Liver (tissue), 9 donors: ENCODE data around the gene CDK9. TPM values are rescaled to one million over a fixed set of nuclear protein-coding genes. Genes with fewer than 3 reads are reported as not detected.

ENCODE experiments used
- DNase-seq: peaks from one replicate; pipeline ENCODE4 v3.0.0-alpha.2; 2017; ENCODE audit warnings: low spot score
- H3K27ac ChIP-seq, 2 donors: one replicate each; pipeline ENCODE4 v1.7.0; 2013; ENCODE audit warnings: inconsistent platforms in 2 of 2, low read length in 2 of 2, control low read depth in 1 of 2, low read depth in 1 of 2, mild to moderate bottlenecking in 1 of 2
- H3K27me3 ChIP-seq, 4 donors: one replicate each; pipeline versions ENCODE4 v1.6.1 to v1.7.0; 2013; ENCODE audit warnings: low read length in 3 of 4, inconsistent platforms in 1 of 4, mild to moderate bottlenecking in 1 of 4, moderate library complexity in 1 of 4; ENCODE audit not compliant: control insufficient read depth in 4 of 4, insufficient read depth in 4 of 4
- H3K36me3 ChIP-seq, 4 donors: one replicate each; pipeline versions ENCODE4 v1.6.1 to v1.7.0; 2013; ENCODE audit warnings: low read length in 3 of 4, mild to moderate bottlenecking in 3 of 4, low read depth in 1 of 4, moderate library complexity in 1 of 4; ENCODE audit not compliant: control insufficient read depth in 4 of 4, insufficient read depth in 3 of 4
- H3K4me1 ChIP-seq, 4 donors: one replicate each; pipeline versions ENCODE4 v1.6.1 to v1.7.0; 2013; ENCODE audit warnings: low read length in 3 of 4, mild to moderate bottlenecking in 3 of 4, moderate library complexity in 1 of 4; ENCODE audit not compliant: control insufficient read depth in 4 of 4, insufficient read depth in 4 of 4
- H3K4me3 ChIP-seq, 3 donors: one replicate each; pipeline versions ENCODE4 v1.6.1 to v1.7.0; 2013; ENCODE audit warnings: low read length in 3 of 3, control low read depth in 1 of 3, low read depth in 1 of 3, mild to moderate bottlenecking in 1 of 3
- H3K9ac ChIP-seq, 2 donors: one replicate each; pipeline ENCODE4 v1.7.0; 2013; ENCODE audit warnings: low read length in 2 of 2, mild to moderate bottlenecking in 2 of 2, moderate library complexity in 2 of 2, control low read depth in 1 of 2, low read depth in 1 of 2
- H3K9me3 ChIP-seq, 4 donors: one replicate each; pipeline versions ENCODE4 v1.6.1 to v1.7.0; 2013; ENCODE audit warnings: low read length in 3 of 4; ENCODE audit not compliant: control insufficient read depth in 4 of 4
- FOXA2 ChIP-seq: IDR thresholded peaks from 2 replicates; pipeline ENCODE4 v1.6.1; 2016; ENCODE audit warnings: antibody characterized with exemption
- HNF4A ChIP-seq, 2 donors: conservative IDR thresholded peaks; 2 replicates each; pipeline ENCODE4 v1.6.1; 2016; ENCODE audit warnings: antibody characterized with exemption in 2 of 2, mild to moderate bottlenecking in 2 of 2
- HNF4G ChIP-seq: IDR thresholded peaks from 2 replicates; pipeline ENCODE4 v1.6.1; 2016; ENCODE audit warnings: antibody characterized with exemption
- MAX ChIP-seq: IDR thresholded peaks from 2 replicates; pipeline ENCODE4 v1.6.1; 2016; ENCODE audit warnings: antibody characterized with exemption
- NR2F2 ChIP-seq: IDR thresholded peaks from 2 replicates; pipeline ENCODE4 v1.6.1; 2016; ENCODE audit warnings: antibody characterized with exemption
- YY1 ChIP-seq: IDR thresholded peaks from 2 replicates; pipeline ENCODE4 v1.6.1; 2016; ENCODE audit warnings: antibody characterized with exemption, mild to moderate bottlenecking
- ZBTB33 ChIP-seq: IDR thresholded peaks from 2 replicates; pipeline ENCODE4 v1.6.1; 2016; ENCODE audit warnings: antibody characterized with exemption
- WGBS: extraction: QIAGEN DNeasy Blood & Tissue Kit; methylation state at CpG from one replicate; pipeline ENCODE4 v1.1.7; 2013; 5-methylcytosine and 5-hydroxymethylcytosine counted together
- polyA plus RNA-seq, 2 donors: library from polyadenylated mRNA; stranded (reverse) in 1 of 2; unstranded in 1 of 2; fragments of 200-250 nt in 1 of 2; fragments of >200 nt in 1 of 2; fragmentation: Nextera tagmentation in 1 of 2; extraction: Ambion mirVana in 1 of 2; gene quantifications; one replicate each; pipeline versions ENCODE4 v1.2.1 to v1.2.3, GENCODE V29; 2013 to 2015
- total RNA-seq, 2 donors: library from RNA; depleted of rRNA; stranded (reverse); fragments of >200 nt; gene quantifications; one replicate each; pipeline ENCODE4 v1.2.3, GENCODE V29; 2014
- TF ChIP-seq, protein P1 (sequence below): IDR thresholded peaks from 2 replicates; pipeline ENCODE4 v1.6.1; 2016; ENCODE audit warnings: antibody characterized with exemption, mild to moderate bottlenecking
- donor health status: healthy.
- donor health status: healthy.
- donor health status: healthy.
- donor health status: healthy.
- donor health status: healthy.

The CDK9 gene
- total and polyA plus RNA-seq, 4 donors: 31.8 to 41.4 (median 36.8) TPM

- no peaks in the 10 kb centered on the region for H3K9me3 ChIP-seq
- WGBS: 34% methylated on average over 10 of the region's 10 CpGs
- H3K27me3 ChIP-seq: no peaks in the 10 kb centered on the region
- no peak overlapping the region for H3K9ac ChIP-seq
- H3K4me1 ChIP-seq: peaks cover 0 to 8% (median 0%) of the 10 kb centered on the region in 4 donors
- no peak overlapping the region for H3K4me3 ChIP-seq
- H3K36me3 ChIP-seq: peaks cover 0 to 5% (median 2%) of the 10 kb centered on the region in 4 donors
- H3K27ac ChIP-seq: no peak overlapping the region
- TF ChIP-seq, protein P1, sequence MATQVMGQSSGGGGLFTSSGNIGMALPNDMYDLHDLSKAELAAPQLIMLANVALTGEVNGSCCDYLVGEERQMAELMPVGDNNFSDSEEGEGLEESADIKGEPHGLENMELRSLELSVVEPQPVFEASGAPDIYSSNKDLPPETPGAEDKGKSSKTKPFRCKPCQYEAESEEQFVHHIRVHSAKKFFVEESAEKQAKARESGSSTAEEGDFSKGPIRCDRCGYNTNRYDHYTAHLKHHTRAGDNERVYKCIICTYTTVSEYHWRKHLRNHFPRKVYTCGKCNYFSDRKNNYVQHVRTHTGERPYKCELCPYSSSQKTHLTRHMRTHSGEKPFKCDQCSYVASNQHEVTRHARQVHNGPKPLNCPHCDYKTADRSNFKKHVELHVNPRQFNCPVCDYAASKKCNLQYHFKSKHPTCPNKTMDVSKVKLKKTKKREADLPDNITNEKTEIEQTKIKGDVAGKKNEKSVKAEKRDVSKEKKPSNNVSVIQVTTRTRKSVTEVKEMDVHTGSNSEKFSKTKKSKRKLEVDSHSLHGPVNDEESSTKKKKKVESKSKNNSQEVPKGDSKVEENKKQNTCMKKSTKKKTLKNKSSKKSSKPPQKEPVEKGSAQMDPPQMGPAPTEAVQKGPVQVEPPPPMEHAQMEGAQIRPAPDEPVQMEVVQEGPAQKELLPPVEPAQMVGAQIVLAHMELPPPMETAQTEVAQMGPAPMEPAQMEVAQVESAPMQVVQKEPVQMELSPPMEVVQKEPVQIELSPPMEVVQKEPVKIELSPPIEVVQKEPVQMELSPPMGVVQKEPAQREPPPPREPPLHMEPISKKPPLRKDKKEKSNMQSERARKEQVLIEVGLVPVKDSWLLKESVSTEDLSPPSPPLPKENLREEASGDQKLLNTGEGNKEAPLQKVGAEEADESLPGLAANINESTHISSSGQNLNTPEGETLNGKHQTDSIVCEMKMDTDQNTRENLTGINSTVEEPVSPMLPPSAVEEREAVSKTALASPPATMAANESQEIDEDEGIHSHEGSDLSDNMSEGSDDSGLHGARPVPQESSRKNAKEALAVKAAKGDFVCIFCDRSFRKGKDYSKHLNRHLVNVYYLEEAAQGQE: peak; percentile 99
- no peak for TF ChIP-seq FOXA2
- DNase-seq: peak; percentile 56
Observed at GRCh38 chr9:127751269-127752054, 34.4 kb upstream of the CDK9 start.

DNA sequence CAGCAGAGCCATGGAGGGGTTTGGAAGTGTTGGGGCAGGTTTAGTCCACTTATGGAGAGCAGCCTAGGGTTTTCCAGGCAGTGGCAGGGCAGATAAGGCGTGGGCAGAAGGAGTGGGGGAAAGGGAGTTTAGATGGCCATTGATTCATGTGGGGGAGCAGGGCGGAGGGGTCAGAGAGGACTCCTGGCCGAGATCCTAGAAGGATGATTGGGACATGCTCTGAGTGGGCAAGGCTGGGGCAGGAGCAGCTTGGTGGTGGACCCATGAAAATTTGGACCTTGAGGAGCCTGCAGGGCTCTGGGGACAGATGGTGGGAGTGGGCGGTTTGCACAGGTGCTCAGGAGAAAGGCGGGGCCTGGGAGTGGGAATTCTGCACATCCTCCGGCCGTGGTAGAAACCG lies 32.7 kb upstream of the CDK9 start:
- WGBS: 72% methylated on average over 8 of the region's 8 CpGs
- Histone ChIP-seq H3K36me3 (peaks cover 0 to 3% (median 2%) of the 10 kb centered on the region in 4 donors), H3K27me3 (no peaks in the 10 kb centered on the region), H3K4me3 (no peak overlapping the region), H3K4me1 (peaks cover 0 to 8% (median 0%) of the 10 kb centered on the region in 4 donors), H3K9me3 (no peaks in the 10 kb centered on the region), H3K27ac (no peak overlapping the region), H3K9ac (no peak overlapping the region)
- TF ChIP-seq, protein P1: no peak
- no peak for TF ChIP-seq HNF4A (conservative IDR thresholded peaks at IDR 0.05)
- TF ChIP-seq ZBTB33: no peak
- TF ChIP-seq HNF4G: no peak
- no peak for TF ChIP-seq NR2F2
- TF ChIP-seq YY1: no peak
- no peak for TF ChIP-seq MAX
- DNase-seq: no peak
